Measurements from ENCODE around the gene DDO.
"Not testable (repeated sequence)": the region's sequence is repeated elsewhere in the genome, so short reads cannot be mapped to it uniquely, and the experiment has no call there.

The DDO gene

GRCh38 chr6:110350593-110350992, 64.8 kb downstream of the DDO start:
- H3K9me3 Mint-ChIP-seq, H3K4me1 Mint-ChIP-seq, H3K4me3 Mint-ChIP-seq, DNase-seq, ATAC-seq, H3K27ac Mint-ChIP-seq, H3K27me3 Mint-ChIP-seq: not testable (repeated sequence)

GRCh38 chr6:110348961-110349690, 66.2 kb downstream of the DDO start:
- H3K9me3 Mint-ChIP-seq, result no peaks in the 10 kb centered on the region
- no peak for ATAC-seq
- DNase-seq, result no peak
- no peaks in the 10 kb centered on the region for H3K27me3 Mint-ChIP-seq
- H3K27ac Mint-ChIP-seq, result no peak overlapping the region
- H3K4me1 Mint-ChIP-seq, result no peaks in the 10 kb centered on the region
- H3K4me3 Mint-ChIP-seq, result no peak overlapping the region

- DNase-seq (no peak), ATAC-seq (no peak)
- no peaks in the 10 kb centered on the region for H3K4me1 Mint-ChIP-seq
- H3K4me3 Mint-ChIP-seq, result no peak overlapping the region
- no peaks in the 10 kb centered on the region for H3K27me3 Mint-ChIP-seq
- no peak overlapping the region for H3K27ac Mint-ChIP-seq
- H3K9me3 Mint-ChIP-seq, result no peaks in the 10 kb centered on the region
Measured at GRCh38 chr6:110345025-110345424, 70.3 kb downstream of the DDO start.

GRCh38 chr6:110342759-110343158, 72.6 kb downstream of the DDO start:
- no peaks in the 10 kb centered on the region for H3K9me3 Mint-ChIP-seq
- no peak for DNase-seq
- H3K4me3 Mint-ChIP-seq, result no peak overlapping the region
- ATAC-seq, result no peak
- H3K4me1 Mint-ChIP-seq, result no peaks in the 10 kb centered on the region
- H3K27ac Mint-ChIP-seq, result no peak overlapping the region
- no peaks in the 10 kb centered on the region for H3K27me3 Mint-ChIP-seq
